SK-N-SH (cell line): ENCODE results near the gene CALM1. TPM values are rescaled to one million over a fixed set of nuclear protein-coding genes. Genes with fewer than 3 reads are reported as not detected.

Source experiments
- CTCF ChIA-PET: fragments of 300-600, 350-600 bp; formaldehyde crosslinking; extraction: SDS; loops from one replicate; lab custom pipeline; 2021; lab: Yijun Ruan, JAX
- POLR2A ChIA-PET: fragments of 350-600 bp; sonication (Branson Sonifier 250); formaldehyde crosslinking; extraction: SDS; loops from one replicate; lab custom pipeline; 2020; ENCODE audit warnings: antibody characterized with exemption, inconsistent platforms; lab: Yijun Ruan, JAX
- DNase-seq: peaks from one replicate; pipeline ENCODE4 v3.0.0; 2012
- H2AFZ ChIP-seq: fragments of 200-600 bp; sonication (generic); 2 replicates; pipeline ENCODE4 v1.8.1; 2016; ENCODE audit warnings: antibody characterized with exemption, mild to moderate bottlenecking, low read depth
- H3F3A ChIP-seq: fragments of 200-600 bp; sonication (generic); replicated peaks from 2 replicates; pipeline ENCODE3; 2016; ENCODE audit warnings: antibody characterized with exemption, mild to moderate bottlenecking; ENCODE audit not compliant: insufficient read depth
- H3K27ac ChIP-seq, 2 experiments: fragments of 200-500 bp in 1 of 2; fragments of 200-600 bp in 1 of 2; sonication (Bioruptor generic) in 1 of 2; sonication (generic), shearing (Covaris generic) in 1 of 2; 2 replicates each; pipeline versions ENCODE4 v1.5.1 to v1.6.1; 2014 to 2016; ENCODE audit warnings: low read depth in 2 of 2, inconsistent platforms in 1 of 2, low read length in 1 of 2, mild to moderate bottlenecking in 1 of 2, mixed read lengths in 1 of 2
- H3K27me3 ChIP-seq: fragments of 200-600 bp; sonication (generic), shearing (Covaris generic); 2 replicates; pipeline ENCODE4 v1.6.1; 2016; ENCODE audit warnings: mixed run types; ENCODE audit not compliant: insufficient read depth
- H3K36me3 ChIP-seq, 2 experiments: fragments of 200-500 bp in 1 of 2; fragments of 200-600 bp in 1 of 2; sonication (Bioruptor generic) in 1 of 2; sonication (generic) in 1 of 2; replicated peaks in 1 of 2; 2 replicates each; pipeline versions ENCODE3 to v1.5.1; 2014 to 2016; ENCODE audit warnings: low read length in 1 of 2, mild to moderate bottlenecking in 1 of 2; ENCODE audit not compliant: insufficient read depth in 2 of 2, control insufficient read depth in 1 of 2
- H3K4me1 ChIP-seq, 2 experiments: fragments of 200-500 bp in 1 of 2; fragments of 200-600 bp in 1 of 2; sonication (Bioruptor generic) in 1 of 2; sonication (generic), shearing (Covaris generic) in 1 of 2; 2 replicates each; pipeline versions ENCODE4 v1.5.1 to v1.6.1; 2014 to 2016; ENCODE audit warnings: low read depth in 1 of 2, low read length in 1 of 2, mixed run types in 1 of 2; ENCODE audit not compliant: insufficient read depth in 2 of 2, control insufficient read depth in 1 of 2
- H3K4me2 ChIP-seq: fragments of 200-600 bp; sonication (generic), shearing (Covaris generic); 2 replicates; pipeline ENCODE4 v1.6.1; 2017; ENCODE audit warnings: mixed run types
- H3K4me3 ChIP-seq, 2 experiments: fragments of 200-500 bp in 1 of 2; fragments of 200-600 bp in 1 of 2; sonication (Bioruptor generic) in 1 of 2; sonication (generic), shearing (Covaris generic) in 1 of 2; 2 replicates each; pipeline versions ENCODE4 v1.5.1 to v1.8.1; 2014 to 2016; ENCODE audit warnings: low read depth in 2 of 2, inconsistent platforms in 1 of 2, low read length in 1 of 2, mild to moderate bottlenecking in 1 of 2, mixed read lengths in 1 of 2, moderate library complexity in 1 of 2
- H3K79me2 ChIP-seq: fragments of 200-600 bp; sonication (generic); 2 replicates; pipeline ENCODE4 v1.8.1; 2017; ENCODE audit warnings: mild to moderate bottlenecking; ENCODE audit not compliant: insufficient read depth
- H3K9ac ChIP-seq: fragments of 200-600 bp; sonication (generic); 2 replicates; pipeline ENCODE4 v1.6.1; 2017; ENCODE audit warnings: mixed run types
- H3K9me2 ChIP-seq: fragments of 200-600 bp; sonication (generic); 2 replicates; pipeline ENCODE4 v1.6.1; 2017; ENCODE audit warnings: mixed run types
- H3K9me3 ChIP-seq: fragments of 200-600 bp; sonication (generic); 2 replicates; pipeline ENCODE4 v1.6.1; 2017; ENCODE audit warnings: mixed run types, mild to moderate bottlenecking, moderate library complexity
- H4K20me1 ChIP-seq: fragments of 200-600 bp; sonication (generic); 2 replicates; pipeline ENCODE4 v1.6.1; 2017; ENCODE audit warnings: mild to moderate bottlenecking, mixed run types; ENCODE audit not compliant: insufficient read depth
- CHD2 ChIP-seq: fragments of 150-350 bp; IDR thresholded peaks from 2 replicates; pipeline ENCODE4 v1.6.1; 2018; ENCODE audit warnings: low read length; ENCODE audit not compliant: partially characterized antibody
- ELF1 ChIP-seq: IDR thresholded peaks from 2 replicates; pipeline ENCODE4 v1.4.0; 2012
- EZH2phosphoT487 ChIP-seq: fragments of 200-600 bp; sonication (generic); IDR thresholded peaks from 2 replicates; pipeline ENCODE4 v1.6.1; 2017; ENCODE audit warnings: low read depth, mixed run types, mild to moderate bottlenecking, antibody characterized with exemption, moderate library complexity, borderline replicate concordance
- GATA2 ChIP-seq: sonication (generic); formaldehyde crosslinking; IDR thresholded peaks from 2 replicates; pipeline ENCODE4 v1.5.0; 2020; ENCODE audit warnings: mild to moderate bottlenecking, missing genetic modification reagents
- MEF2A ChIP-seq: IDR thresholded peaks from 2 replicates; pipeline ENCODE4 v1.4.0; 2012; ENCODE audit warnings: low read depth, borderline replicate concordance
- MXI1 ChIP-seq: IDR thresholded peaks from 2 replicates; pipeline ENCODE4 v1.6.1; 2012; ENCODE audit warnings: mild to moderate bottlenecking, low read depth, low read length, improper control_type of control experiment
- SMC3 ChIP-seq: IDR thresholded peaks from 2 replicates; pipeline ENCODE4 v1.6.1; 2012; ENCODE audit warnings: low read depth, low read length, improper control_type of control experiment
- YY1 ChIP-seq: IDR thresholded peaks from 2 replicates; pipeline ENCODE4 v1.4.0; 2012; ENCODE audit warnings: low read depth, mild to moderate bottlenecking
- WGBS: methylation state at CpG from one replicate; pipeline ENCODE4 v1.1.6; 2017; ENCODE audit warnings: low lambda C conversion rate; 5-methylcytosine and 5-hydroxymethylcytosine counted together
- polyA plus RNA-seq, 3 experiments: library from polyadenylated mRNA; depleted of rRNA; stranded (reverse); fragments of >200 nt; gene quantifications; 2 replicates each; pipeline ENCODE4 v1.2.3, GENCODE V29; 2012
- TF ChIP-seq, protein P1 (sequence below): fragments of 200-600 bp; sonication (generic); IDR thresholded peaks from 2 replicates; pipeline ENCODE4 v1.6.1; 2017; ENCODE audit warnings: antibody characterized with exemption, mild to moderate bottlenecking, moderate library complexity
- TF ChIP-seq, protein P2 (sequence below): IDR thresholded peaks from 2 replicates; pipeline ENCODE4 v1.4.0; 2012; ENCODE audit warnings: low read depth, borderline replicate concordance

Gene CALM1
- polyA plus RNA-seq, 1 of the 3 experiments (the other 2 are of a cell fraction): 299 TPM

DNA sequence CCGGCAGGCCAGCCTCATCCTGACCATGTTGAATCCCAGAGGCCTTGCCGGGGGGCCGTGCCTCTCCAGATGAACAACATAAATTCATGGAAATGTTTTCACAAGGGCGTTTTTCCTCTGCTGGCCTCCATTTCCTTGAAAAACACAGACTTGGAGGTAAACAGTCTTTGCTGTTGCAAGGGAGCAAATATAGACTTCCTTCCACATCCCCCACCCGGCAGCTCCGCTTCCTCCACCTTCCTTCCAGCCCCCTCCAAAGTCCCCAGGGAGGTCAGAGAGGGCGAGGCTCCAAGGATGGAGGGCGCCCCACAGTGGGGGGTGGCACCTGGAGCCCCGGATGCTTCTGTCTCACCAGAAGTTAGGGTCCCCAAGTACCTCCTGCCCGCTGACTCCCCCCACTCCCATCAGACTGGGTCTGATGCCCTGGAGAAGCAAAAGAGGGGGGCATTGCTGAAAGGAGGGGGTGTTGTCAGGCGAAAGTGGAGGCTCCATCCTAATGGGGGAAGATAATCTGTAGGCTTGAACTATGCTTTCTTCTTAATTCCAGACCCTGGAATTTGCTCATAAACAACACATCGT is 31.1 kb downstream of the CALM1 start (continued):
- TF ChIP-seq, protein P1, sequence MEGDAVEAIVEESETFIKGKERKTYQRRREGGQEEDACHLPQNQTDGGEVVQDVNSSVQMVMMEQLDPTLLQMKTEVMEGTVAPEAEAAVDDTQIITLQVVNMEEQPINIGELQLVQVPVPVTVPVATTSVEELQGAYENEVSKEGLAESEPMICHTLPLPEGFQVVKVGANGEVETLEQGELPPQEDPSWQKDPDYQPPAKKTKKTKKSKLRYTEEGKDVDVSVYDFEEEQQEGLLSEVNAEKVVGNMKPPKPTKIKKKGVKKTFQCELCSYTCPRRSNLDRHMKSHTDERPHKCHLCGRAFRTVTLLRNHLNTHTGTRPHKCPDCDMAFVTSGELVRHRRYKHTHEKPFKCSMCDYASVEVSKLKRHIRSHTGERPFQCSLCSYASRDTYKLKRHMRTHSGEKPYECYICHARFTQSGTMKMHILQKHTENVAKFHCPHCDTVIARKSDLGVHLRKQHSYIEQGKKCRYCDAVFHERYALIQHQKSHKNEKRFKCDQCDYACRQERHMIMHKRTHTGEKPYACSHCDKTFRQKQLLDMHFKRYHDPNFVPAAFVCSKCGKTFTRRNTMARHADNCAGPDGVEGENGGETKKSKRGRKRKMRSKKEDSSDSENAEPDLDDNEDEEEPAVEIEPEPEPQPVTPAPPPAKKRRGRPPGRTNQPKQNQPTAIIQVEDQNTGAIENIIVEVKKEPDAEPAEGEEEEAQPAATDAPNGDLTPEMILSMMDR: no peak
- TF ChIP-seq EZH2phosphoT487 (no peak), YY1 (no peak), SMC3 (no peak)

- Histone ChIP-seq H3K4me3 (no peak overlapping the region), H3K9me2 (no peaks in the 10 kb centered on the region), H2AFZ (no peak overlapping the region), H4K20me1 (no peaks in the 10 kb centered on the region), H3K4me2 (no peak overlapping the region), H3K36me3 (no peaks in the 10 kb centered on the region), H3K9me3 (no peaks in the 10 kb centered on the region), H3K27me3 (no peaks in the 10 kb centered on the region), H3F3A (no peaks in the 10 kb centered on the region), H3K4me1 (peaks cover 0 to 12% of the 10 kb centered on the region in 2 experiments; a peak in 1 of 4 replicates), H3K79me2 (no peaks in the 10 kb centered on the region), H3K9ac (no peak overlapping the region), H3K27ac (no peak overlapping the region)
- ChIA-PET CTCF (no interaction called here), POLR2A (no interaction called here)
- TF ChIP-seq, protein P2, sequence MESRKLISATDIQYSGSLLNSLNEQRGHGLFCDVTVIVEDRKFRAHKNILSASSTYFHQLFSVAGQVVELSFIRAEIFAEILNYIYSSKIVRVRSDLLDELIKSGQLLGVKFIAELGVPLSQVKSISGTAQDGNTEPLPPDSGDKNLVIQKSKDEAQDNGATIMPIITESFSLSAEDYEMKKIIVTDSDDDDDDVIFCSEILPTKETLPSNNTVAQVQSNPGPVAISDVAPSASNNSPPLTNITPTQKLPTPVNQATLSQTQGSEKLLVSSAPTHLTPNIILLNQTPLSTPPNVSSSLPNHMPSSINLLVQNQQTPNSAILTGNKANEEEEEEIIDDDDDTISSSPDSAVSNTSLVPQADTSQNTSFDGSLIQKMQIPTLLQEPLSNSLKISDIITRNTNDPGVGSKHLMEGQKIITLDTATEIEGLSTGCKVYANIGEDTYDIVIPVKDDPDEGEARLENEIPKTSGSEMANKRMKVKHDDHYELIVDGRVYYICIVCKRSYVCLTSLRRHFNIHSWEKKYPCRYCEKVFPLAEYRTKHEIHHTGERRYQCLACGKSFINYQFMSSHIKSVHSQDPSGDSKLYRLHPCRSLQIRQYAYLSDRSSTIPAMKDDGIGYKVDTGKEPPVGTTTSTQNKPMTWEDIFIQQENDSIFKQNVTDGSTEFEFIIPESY: no peak
- TF ChIP-seq MEF2A (no peak), YY1 (no peak), CHD2 (no peak), GATA2 (no peak), MXI1 (no peak)
- no peak for DNase-seq
- 84% methylated on average over 2 of the region's 2 CpGs for WGBS
Observed at GRCh38 chr14:90428676-90429075, 31.8 kb downstream of the CALM1 start.

DNA sequence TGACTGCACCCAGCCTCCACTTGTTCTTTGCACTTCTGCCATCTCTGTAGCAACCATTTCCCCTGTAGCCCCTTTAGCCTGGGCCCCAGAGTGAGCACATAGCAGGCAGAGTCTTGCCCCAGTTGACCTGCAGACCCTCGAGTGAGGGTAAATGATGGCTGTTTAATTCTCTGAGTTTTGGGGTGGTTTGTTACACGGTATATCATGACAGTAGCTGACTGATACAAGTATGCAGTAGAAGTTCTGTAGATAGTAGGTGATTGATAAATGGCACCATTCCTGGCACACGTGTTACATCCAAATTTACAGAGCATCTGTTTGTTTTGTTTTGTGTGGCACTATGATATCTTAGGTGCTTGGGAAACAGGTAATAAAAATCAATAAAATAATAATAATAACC is 32.4 kb downstream of the CALM1 start:
- no peaks in the 10 kb centered on the region for H3K79me2 ChIP-seq
- H3K36me3 ChIP-seq: no peaks in the 10 kb centered on the region
- no peak overlapping the region for H2AFZ ChIP-seq
- no peak overlapping the region for H3K9ac ChIP-seq
- no peak for DNase-seq
- peaks cover 0 to 12% of the 10 kb centered on the region in 2 experiments; a peak in 1 of 4 replicates for H3K4me1 ChIP-seq
- H3F3A ChIP-seq: no peaks in the 10 kb centered on the region
- no peak for TF ChIP-seq MXI1
- no peak for TF ChIP-seq ELF1
- TF ChIP-seq MEF2A: no peak
- TF ChIP-seq, all 33 proteins: peak for 0
- no peak overlapping the region for H3K4me3 ChIP-seq
- ChIA-PET CTCF (no interaction called here), POLR2A (interaction anchor here (0.7 kb wide), 1 partner anchor 15 kb away, joined by 3 read pairs; no protein-coding TSS in a partner anchor)
- no peaks in the 10 kb centered on the region for H3K9me2 ChIP-seq
- H3K27ac ChIP-seq: no peak overlapping the region
- WGBS: 50% methylated on average over 3 of the region's 3 CpGs
- H3K4me2 ChIP-seq: no peak overlapping the region
- no peaks in the 10 kb centered on the region for H3K9me3 ChIP-seq
- no peaks in the 10 kb centered on the region for H4K20me1 ChIP-seq
- H3K27me3 ChIP-seq: no peaks in the 10 kb centered on the region
